HUDEP-2 (cell line): ENCODE data around the gene NRSN2.
"Not testable (repeated sequence)": the region's sequence is repeated elsewhere in the genome, so short reads cannot be mapped to it uniquely, and the experiment has no call there.

Source experiments
- DNase-seq, 76 experiments: peaks; one replicate each; lab custom pipeline; 2025; ENCODE audit not compliant: unreplicated experiment in 76 of 76; lab: John Stamatoyannopoulos, UW

NRSN2 gene

GRCh38 chr20:347640-348484 is 951 bp downstream of the NRSN2 start:
- peak in 73 of 76 experiments; percentile 19 to 95 (median 81) for DNase-seq

- DNase-seq, result no peak
Measured at GRCh38 chr20:348972-349841, 2.3 kb downstream of the NRSN2 start.

GRCh38 chr20:353166-353565 is 6.3 kb downstream of the NRSN2 start:
- DNase-seq, result no peak

DNA sequence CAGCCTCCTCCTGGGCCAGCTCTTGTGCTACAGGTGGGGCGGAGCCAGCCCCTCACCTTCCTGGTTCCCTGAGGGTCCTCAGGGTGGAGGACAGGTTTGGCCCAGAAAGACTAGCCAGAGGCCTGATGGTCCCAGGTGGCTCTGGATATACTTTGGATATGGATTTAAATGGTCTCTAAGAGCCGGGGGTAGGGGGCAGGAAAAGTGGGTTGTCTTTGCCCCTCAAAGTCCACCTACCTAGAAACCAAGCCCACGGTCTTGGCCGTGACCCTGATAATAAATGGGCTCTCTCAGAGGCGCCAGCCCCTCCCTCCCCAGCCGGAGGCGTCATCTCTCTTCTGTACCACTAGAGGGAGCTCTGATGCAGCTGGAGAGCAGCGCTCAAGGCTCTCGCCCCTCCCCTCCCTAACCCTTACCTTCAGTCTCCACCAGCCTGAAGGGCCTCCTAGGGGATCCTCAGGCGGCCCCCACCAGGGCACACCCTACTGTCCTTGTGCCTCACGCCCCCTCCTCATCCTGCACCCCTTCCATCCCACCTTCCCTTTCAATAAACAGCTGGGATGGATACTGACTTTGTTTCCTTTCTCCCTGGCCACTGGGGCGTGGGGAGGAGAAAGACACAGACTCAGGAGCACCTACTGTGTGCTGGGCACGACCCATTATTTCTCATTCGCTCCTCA is 7.5 kb downstream of the NRSN2 start:
- peak in 65 of 76 experiments; percentile 8 to 81 (median 54) for DNase-seq

DNA sequence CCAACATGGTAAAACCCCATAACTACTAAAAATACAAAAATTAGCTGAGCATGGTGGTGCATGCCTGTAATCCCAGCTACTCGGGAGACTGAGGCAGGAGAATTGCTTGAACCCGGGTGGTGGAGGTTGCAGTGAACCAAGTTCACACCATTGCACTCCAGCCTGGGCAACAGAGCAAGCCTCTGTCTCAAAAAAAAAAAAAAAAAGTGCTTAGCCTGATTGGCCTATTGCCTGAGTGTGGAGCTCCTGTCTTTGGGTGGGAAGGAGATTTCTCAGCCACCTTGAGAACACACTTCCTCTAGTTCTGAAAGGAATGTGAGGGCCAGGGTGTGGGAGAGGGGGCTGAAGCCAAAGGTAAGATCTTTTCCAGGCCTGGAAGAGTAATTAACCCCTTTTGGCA is 9.2 kb downstream of the NRSN2 start:
- not testable (repeated sequence) for DNase-seq

GRCh38 chr20:356745-357144 is 9.8 kb downstream of the NRSN2 start:
- DNase-seq, result no peak

DNA sequence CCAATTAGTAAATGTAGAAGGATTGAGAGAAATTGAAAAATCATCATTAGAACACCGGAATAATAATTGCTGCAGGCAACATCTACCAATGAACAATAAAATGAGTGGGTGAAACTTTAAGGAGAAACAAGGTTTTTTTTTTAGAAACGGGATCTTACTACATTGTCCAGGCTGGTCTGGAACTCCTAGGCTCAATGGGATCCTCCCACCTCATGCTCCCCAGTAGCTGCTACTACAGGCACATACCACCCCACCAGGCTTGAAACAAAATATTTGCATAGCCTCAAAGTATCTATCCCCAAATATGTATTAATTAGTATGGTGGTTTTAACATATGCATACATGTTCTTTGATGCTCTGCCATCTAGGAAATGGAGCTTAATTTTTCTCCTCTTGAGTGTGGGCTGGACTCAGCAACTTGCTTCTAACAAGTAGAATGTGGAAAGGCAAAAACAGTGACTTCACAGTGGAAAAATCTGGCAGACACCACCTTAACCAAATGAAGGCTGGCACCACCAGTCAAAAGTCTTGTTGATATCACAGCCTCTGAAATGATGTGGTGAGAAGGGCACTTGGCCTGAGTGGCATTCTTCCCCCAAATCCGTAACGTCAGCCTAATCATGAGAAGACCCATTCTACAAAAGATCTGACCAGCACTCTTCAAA is 12.1 kb downstream of the NRSN2 start:
- DNase-seq, result no peak

- DNase-seq, result no peak
Measured at GRCh38 chr20:361561-361960, 14.7 kb downstream of the NRSN2 start.

DNA sequence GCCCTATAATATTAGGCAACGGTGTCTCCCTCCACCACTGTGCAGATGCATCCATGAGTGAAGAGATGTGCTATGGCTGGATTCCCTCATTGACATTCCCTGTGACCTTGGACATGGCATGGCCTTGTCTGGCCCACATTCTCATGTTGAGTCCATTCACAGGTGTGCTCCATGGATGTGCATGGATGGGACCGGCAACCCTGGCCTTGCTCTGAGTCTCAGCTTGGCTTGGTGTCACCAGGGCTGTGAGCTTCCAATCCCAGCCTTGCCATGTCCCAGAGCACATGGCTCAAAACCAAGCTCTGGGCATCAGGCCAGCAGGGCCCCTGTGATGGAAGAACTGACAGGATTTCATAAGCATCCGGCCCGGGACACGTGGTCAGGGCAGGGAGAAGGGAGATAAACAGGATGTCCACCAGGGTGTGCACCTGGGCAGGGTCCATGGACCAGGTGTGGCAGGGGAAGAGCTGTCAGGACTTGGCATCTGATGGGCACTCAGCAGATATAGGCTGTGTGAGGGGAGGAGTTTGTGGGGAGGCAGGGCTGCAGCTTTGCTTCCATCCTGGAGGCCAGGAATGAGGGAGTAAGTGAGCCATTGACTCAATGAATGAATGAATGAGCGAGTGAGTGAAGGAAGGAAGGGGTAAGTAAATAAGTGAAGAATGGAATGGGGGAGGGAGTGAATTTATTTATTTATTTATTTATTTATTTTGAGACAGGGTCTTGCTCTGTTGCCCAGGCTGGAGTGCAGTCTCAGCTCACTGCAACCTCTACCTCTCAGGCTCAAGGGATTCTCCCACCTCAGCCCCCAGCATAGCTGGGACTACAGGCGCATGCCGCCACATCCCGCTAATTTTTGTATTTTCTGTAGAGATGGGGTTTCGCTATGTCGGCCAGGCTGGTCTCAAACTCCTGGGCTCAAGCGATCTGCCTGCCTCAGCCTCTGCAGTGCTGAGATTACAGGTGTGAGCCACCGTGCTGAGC is 15.7 kb downstream of the NRSN2 start:
- peak in 66 of 76 experiments; percentile 19 to 83 (median 48) for DNase-seq

DNA sequence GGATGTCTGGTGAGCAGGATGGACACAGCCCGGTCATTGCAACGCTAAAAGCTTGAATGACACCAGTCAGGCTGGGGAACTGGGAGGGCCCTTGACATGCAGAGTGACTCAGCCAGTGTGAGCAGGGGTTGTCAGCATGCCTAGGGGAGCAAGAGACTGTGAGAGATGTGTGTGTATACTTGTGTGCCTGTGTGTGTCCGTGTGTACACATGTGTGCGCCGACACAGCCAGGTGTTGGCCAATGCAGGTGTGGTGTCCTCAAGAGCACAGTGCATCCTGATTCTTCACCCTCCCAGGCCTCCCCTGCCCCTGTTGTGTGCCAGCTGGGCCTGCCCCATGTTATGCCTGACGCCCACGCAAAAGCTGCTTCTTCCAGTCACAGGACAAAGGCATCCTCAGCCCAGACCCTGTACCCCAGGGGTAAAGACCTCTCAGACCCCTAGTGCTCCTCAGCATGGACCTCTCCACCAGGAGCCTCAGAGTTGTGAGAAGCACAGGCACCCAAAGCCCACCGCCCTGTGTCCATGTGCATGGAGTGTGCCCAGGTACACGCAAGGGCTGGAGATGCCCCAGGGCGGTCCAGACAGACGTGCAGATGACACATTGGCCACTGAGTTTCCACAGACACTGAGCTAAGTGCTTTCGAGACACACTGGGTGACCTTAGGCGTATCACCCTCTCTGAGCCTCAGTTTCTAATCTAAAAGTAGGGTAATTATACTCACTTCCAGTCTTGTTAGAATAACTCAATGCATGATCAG is 16.6 kb downstream of the NRSN2 start:
- peak in 1 of 76 experiments; percentile 6 for DNase-seq

DNA sequence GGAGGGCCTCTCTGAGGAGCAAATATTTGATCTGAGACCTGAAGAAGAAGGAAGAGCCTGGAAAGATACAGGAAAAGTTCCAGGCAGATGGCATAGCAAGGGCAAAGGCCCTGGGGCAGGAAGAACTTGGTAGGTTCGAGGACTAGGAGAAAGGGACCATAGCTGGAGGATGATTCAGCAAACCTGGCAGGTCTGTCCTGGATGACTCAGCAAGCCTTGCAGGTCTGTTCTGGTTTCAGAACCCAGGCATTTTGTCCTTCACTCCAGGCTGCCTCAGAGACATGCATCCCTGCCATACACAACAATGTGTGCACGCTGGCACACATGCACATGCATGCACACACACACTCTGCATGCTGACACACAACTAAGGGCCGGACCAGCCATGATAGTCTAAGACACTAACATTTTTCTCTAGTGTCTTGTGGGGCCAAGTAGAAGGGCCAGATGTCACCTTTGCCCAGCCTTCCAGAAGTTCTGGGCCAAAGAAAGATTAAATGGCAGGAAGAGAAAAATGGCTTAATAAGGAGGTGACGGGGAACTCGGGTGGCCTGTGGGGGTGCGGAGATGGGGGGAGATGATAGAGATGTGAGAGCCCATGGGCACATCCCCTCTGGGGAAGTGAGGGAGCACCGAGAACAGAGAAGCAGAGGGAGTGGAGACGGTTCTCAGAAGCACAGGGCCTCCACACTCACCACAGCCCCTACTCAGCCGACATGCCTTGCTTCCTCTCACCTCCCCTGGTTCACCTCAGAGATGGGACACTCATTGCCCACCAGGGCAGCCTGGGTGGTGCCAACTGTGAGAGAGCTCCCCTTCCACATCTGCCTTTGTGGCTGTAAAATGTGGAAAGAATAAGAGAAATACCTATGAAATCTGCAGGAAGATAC is 18.2 kb downstream of the NRSN2 start:
- peak in 9 of 76 experiments; percentile 7 to 44 (median 19) for DNase-seq

DNA sequence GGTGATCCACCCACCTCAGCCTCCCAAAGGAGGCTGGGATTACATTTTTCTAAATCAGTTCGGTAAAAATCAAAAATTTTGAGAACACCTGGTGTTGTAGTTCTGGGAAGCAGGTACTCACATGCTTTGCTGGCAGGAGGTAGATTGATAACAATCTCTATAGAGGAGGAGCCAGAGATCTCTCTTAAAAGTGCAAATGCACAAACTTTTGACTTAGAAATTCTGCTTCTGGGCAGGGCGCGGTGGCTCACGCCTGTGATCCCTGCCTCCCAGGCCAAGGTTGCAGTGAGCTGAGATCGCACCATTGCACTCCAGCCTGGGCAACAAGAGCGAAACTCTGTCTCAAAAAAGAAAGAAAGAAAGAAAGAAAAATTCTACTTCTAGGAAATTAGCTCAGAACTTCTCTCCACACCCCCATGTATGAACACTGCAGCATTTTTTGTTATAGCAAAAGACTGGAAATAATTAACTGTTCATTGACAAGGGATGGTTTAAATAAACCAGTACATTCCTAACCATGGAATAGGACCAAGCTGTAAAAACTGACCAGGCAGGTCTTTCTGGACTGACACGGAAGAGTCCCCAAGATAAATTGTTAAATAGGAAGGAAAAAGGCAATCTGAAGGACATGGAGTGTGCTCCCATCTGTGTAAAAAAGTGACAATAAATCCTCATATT is 19.3 kb downstream of the NRSN2 start:
- DNase-seq, result no peak

DNA sequence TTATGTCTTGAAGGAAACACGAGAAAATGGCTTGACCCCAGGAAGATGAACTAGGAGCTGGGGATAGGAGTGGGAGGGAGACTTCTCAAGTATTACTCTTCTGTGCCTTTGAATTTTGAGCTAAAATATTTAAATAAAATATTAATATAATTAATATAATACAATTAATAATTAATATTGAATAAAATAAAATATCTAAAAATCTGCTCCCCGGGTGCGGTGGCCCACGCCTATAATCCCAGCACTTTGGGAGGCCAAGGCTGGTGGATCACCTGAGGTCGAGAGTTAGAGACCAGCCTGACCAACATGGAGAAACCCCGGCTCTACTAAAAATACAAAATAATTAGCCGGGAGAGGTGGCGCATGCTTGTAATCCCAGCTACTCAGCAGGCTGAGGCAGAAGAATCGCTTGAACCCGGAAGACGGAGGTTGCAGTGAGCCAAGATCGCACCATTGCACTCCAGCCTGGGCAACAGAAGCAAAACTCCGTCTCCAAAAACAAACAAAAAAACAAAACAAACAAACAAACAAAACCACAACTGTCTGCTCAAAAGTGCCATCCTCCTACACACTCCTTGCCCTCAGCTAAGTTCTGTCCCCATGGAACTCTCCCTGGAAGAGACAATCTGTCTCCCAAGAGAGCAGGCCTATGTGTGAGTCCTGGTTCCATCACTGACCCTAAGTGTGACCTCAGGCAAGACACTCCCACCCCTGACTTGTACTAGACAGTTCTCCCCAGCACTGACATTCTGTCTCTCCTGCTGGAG is 20.0 kb downstream of the NRSN2 start:
- no peak for DNase-seq

- no peak for DNase-seq
Measured at GRCh38 chr20:367486-367887, 20.6 kb downstream of the NRSN2 start.

DNA sequence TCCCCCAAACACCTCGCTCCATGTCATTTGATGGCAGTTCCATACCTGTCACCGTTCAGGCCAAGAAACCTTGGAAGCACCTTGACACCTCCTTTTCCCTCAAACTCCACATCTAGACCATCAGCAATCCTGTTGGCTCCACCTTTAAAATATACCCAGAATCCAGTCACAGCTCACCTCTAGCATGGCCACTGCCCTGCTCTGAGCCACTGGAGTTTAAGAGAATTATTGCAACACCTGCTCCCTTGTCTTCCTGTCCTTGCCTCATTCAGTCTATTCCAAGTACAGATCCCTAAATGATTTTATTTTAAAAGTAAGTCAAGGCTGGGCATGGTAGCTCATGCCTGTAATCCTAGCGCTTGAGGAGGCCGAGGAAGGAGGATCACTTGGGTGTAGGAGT is 22.0 kb downstream of the NRSN2 start:
- DNase-seq, result no peak

DNA sequence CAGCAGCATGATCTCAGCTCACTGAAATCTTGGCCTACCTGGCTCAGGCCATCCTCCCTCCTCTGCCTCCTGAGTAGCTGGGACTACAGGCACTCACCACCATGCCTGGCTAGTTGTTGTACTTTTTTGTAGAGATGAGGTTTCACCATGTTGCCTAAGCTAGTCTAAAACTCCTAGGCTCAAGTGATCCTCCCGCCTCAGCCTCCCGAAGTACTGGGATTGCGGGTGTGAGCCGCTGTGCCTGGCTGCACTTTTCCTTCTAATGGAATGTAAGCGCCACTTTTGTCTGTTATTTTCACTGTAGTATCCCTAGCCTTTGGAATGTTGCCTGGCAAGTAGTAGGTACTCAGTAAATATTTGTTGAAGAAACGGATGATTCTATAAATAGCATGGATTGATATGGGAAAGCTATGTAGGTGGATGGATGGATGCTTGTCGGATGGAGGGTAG is 23.3 kb downstream of the NRSN2 start:
- DNase-seq, result no peak
